GM10266 (cell line): ENCODE data around the gene CDH13.

ENCODE experiments used
- DNase-seq: peaks from one replicate; pipeline ENCODE4 v3.0.0; 2012; ENCODE audit errors: extremely low spot score
- TF ChIP-seq, protein P1 (sequence below): IDR thresholded peaks from 2 replicates; pipeline ENCODE4 v1.5.1; 2012; ENCODE audit warnings: mild to moderate bottlenecking, low read depth; ENCODE audit not compliant: control insufficient read depth, insufficient read depth; ENCODE audit errors: missing control alignments

Gene CDH13

DNA sequence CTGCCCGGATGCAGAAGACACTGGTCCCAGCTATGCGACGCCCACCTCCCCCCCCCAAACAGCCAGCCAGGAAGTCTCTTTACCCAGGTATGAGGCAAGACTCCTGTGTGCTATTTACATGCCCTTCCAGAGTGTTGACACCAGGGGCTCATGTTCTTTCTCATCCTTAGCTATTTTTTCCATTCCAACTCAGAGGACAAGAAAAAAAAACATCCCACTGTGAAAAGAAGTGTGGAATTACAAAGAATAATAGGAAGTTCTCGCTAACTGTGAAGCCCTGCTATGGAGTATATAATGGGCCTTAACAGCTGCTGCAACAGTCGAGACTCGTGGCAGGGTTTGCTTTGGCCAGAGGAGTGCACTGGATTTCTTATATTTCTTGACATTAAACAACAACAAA, 584.9 kb downstream of the CDH13 start:
- no peak for DNase-seq
- TF ChIP-seq, protein P1, sequence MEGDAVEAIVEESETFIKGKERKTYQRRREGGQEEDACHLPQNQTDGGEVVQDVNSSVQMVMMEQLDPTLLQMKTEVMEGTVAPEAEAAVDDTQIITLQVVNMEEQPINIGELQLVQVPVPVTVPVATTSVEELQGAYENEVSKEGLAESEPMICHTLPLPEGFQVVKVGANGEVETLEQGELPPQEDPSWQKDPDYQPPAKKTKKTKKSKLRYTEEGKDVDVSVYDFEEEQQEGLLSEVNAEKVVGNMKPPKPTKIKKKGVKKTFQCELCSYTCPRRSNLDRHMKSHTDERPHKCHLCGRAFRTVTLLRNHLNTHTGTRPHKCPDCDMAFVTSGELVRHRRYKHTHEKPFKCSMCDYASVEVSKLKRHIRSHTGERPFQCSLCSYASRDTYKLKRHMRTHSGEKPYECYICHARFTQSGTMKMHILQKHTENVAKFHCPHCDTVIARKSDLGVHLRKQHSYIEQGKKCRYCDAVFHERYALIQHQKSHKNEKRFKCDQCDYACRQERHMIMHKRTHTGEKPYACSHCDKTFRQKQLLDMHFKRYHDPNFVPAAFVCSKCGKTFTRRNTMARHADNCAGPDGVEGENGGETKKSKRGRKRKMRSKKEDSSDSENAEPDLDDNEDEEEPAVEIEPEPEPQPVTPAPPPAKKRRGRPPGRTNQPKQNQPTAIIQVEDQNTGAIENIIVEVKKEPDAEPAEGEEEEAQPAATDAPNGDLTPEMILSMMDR: no peak

DNA sequence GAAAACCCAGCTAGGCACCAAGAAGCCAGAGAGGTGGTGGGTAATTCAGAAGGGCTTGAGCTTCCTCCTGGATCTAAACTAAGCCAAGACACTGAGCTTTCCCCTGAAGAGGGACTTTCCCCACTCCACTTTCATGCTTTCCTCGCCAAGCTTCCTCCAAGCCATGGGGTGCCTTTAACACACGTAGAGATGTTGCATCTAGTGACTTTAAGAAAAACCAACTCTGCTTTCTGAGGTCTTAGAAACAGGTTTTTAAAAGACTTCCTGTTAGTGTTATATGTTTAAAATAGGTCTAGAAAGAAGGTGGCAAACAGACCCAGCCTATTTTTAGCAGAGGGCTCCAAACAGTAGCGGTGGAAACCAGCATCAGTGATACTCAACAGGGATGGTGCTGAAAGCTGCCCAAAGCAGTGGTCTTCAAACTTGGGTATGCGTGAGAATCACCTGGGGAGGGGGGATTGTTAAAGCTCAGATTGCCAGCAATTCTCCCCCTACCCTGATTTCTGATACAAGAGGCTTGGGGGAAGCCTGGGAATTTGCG, 585.6 kb downstream of the CDH13 start:
- TF ChIP-seq, protein P1: no peak
- DNase-seq: no peak

DNA sequence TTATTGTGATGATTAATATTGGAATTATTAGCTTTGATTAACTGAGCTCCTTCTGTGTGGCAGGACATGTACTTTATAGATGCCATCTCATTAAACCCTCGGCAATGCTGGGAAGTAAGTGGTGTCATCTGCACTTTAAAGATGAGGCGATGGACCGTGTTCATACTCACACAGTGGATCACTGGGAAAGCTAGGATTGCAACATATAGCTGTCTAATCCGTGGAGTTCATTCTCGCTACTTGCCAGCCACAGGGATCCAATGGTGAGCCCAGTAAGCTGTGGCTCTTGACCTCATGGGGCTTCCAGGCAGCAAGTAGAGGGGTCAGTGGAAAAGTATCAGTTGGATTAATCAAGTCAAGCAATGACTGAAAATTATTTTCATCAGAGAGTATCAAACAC, 587.9 kb downstream of the CDH13 start:
- TF ChIP-seq, protein P1: no peak
- no peak for DNase-seq

DNA sequence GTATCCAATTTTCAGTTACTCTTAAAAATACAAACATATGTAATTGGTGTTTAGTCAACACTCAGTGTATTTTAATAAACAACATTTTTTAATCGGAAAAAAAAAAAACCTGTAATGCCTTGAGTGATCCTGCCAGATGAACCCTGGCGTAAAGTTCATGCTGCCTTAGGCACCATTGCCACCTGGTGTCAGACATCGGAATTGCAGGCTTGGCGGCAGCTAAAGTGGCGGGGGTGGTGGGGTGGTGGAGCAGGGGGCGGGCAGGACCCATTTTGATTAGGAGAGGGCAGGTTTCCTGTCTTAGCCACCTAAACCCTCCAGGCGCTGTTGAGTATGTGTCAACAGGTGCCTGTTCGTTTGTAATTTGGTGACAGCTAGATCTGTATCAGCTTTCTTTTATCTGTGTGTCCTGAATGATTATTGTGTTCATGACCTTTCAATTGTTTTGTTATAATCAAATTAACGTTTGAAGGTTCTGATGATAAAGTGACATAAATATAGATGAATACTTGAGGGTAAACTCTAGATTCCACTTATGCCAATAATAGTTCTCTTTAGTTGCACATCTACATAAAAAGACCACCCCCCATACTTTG, 588.7 kb downstream of the CDH13 start:
- TF ChIP-seq, protein P1: peak; percentile 75
- peak; percentile 28 for DNase-seq

DNA sequence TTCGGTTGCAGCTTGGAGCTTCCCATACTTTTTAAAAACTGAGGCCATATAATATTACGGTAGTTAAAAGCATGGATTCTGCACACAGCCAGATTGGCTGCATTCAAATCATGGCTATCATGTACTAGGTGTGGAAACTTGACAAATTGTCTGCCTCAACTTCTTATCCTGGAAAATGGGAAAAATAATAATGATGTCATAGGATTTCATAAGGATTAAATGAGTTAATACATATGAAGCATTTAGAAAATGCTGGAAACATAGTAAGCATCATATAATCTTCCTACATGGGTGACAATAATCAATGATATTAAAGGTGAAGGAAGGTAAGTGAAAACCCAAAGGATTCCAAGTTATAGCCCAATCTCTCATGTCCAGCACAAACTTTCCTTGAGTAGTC, 592.5 kb downstream of the CDH13 start:
- TF ChIP-seq, protein P1: no peak
- DNase-seq: no peak

DNA sequence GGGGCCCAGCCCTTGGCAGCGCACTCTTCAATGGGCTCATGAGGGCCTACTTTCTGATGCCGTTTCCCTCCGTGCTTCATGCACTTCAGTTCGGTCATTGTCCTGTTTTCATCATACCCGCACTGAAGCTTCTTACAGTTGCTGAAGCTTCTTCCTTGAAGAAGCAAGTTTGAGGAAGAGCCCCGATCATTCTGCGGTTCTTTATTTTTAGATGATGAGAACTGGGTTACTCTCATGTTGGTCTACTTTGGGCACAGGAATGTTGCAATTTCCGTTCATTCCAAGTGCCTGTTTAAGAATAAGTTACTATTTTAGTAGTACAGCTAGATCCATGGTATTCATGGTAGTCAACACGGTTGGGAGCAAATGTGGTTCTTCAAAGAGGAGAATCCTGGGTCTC, 593.3 kb downstream of the CDH13 start:
- TF ChIP-seq, protein P1: no peak
- no peak for DNase-seq

DNA sequence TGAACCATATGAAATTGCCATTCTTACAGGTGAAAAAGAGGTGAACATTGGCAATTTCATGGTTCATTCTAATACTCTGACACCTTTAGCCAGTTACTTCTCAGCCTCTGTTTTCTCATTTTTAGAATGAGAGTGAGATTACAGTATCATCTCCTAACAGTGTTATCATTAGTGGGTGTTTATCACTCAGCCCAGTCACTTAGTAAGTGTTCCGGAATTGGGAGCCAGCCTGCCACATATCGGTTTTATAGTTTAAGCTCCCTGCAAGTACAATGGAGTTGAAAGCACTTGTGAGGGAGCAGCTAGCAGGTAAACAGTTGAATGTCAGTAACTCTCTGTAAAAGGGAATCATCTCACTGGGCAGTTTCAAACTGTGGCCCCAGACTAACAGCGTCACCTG, 597.9 kb downstream of the CDH13 start:
- TF ChIP-seq, protein P1: no peak
- no peak for DNase-seq
